Panc1 (cell line): ENCODE measurements around the gene MAP1LC3A. TPM values are rescaled to one million over a fixed set of nuclear protein-coding genes. Genes with fewer than 3 reads are reported as not detected.

Experiments
- ATAC-seq: fragments of 200-7000 bp; cut with Tn5 transposase; 2 replicates; pipeline ENCODE4 v1.9.1; 2020; ENCODE audit warnings: mild to moderate bottlenecking, moderate library complexity
- Bru-seq: library from RNA; stranded (reverse); fragments of 400-500 nt; gene quantifications from one replicate; lab custom pipeline; 2021; lab: Mats Ljungman, UMichigan
- BruChase-seq, 2 experiments: library from RNA; stranded (reverse); fragments of 400-500 nt; gene quantifications; one replicate each; lab custom pipeline; 2021; lab: Mats Ljungman, UMichigan
- BruUV-seq: library from RNA; stranded (reverse); fragments of 400-500 nt; replicated peaks from 2 replicates; lab custom pipeline; 2021; lab: Mats Ljungman, UMichigan
- CTCF ChIA-PET: fragments of 300-600 bp; sonication (Branson Sonifier 250); formaldehyde crosslinking; loops from one replicate; lab custom pipeline; 2022; ENCODE audit warnings: antibody characterized with exemption; lab: Charles Lee
- POLR2A ChIA-PET: fragments of 300-600 bp; sonication (Branson Sonifier 250); formaldehyde crosslinking; loops from one replicate; lab custom pipeline; 2022; ENCODE audit warnings: antibody characterized with exemption; lab: Charles Lee
- DNase-seq: peaks from one replicate; pipeline ENCODE4 v3.0.0-alpha.2; 2010; ENCODE audit warnings: low read depth, low spot score
- H3K27ac ChIP-seq: 2 replicates; pipeline ENCODE4 v1.5.1; 2011; ENCODE audit warnings: mild to moderate bottlenecking, low read length, inconsistent platforms
- H3K27me3 ChIP-seq: fragments of 200-500 bp; sonication (Bioruptor generic); 2 replicates; pipeline ENCODE4 v1.6.0; 2014; ENCODE audit warnings: low read length, inconsistent platforms; ENCODE audit not compliant: control insufficient read depth, insufficient read depth
- H3K36me3 ChIP-seq: fragments of 200-500 bp; sonication (Bioruptor generic); 2 replicates; pipeline ENCODE4 v1.5.1; 2014; ENCODE audit warnings: inconsistent platforms, mild to moderate bottlenecking, low read length, moderate library complexity; ENCODE audit not compliant: control insufficient read depth, insufficient read depth
- H3K4me1 ChIP-seq: 2 replicates; pipeline ENCODE4 v1.5.1; 2011; ENCODE audit warnings: inconsistent platforms, mild to moderate bottlenecking, low read length, moderate library complexity; ENCODE audit not compliant: control insufficient read depth, insufficient read depth
- H3K4me3 ChIP-seq, 2 experiments: 2 replicates each; pipeline ENCODE4 v1.5.1; 2011 to 2012; ENCODE audit warnings: low read depth in 2 of 2, low read length in 2 of 2, mild to moderate bottlenecking in 2 of 2, inconsistent platforms in 1 of 2, moderate library complexity in 1 of 2
- H3K9me3 ChIP-seq: fragments of 200-500 bp; sonication (Bioruptor generic); 2 replicates; pipeline ENCODE4 v1.5.1; 2014; ENCODE audit warnings: low read depth, mild to moderate bottlenecking, inconsistent platforms, low read length, moderate library complexity; ENCODE audit not compliant: control insufficient read depth, insufficient read depth
- POLR2AphosphoS5 ChIP-seq: IDR thresholded peaks from 2 replicates; pipeline ENCODE4 v1.6.1; 2012; ENCODE audit warnings: mild to moderate bottlenecking, low read depth, low read length, moderate library complexity
- SIN3A ChIP-seq: IDR thresholded peaks from 2 replicates; pipeline ENCODE4 v1.6.1; 2012; ENCODE audit warnings: low read depth, mild to moderate bottlenecking, low read length, moderate library complexity, borderline replicate concordance; ENCODE audit not compliant: insufficient read depth
- TCF7L2 ChIP-seq: IDR thresholded peaks from 2 replicates; pipeline ENCODE4 v1.6.1; 2011; ENCODE audit warnings: mild to moderate bottlenecking, low read depth, low read length, inconsistent platforms
- in situ Hi-C: cut with HindIII; loops from 2 replicates; pipeline ENCODE4 v1.10.0; 2016; ENCODE audit warnings: low sequenced_read_pairs, low pct_unique_long_range_greater_than_20kb
- intact Hi-C: fragments of 100-400 bp; cut with micrococcal nuclease; formaldehyde crosslinking; loops from one replicate; pipeline ENCODE4 v1.10.0; 2022; ENCODE audit not compliant: unreplicated experiment
- long read RNA-seq: library from polyadenylated mRNA; unstranded; transcript quantifications from one replicate; pipeline ENCODE4 v2.0.0, GENCODE V29; 2021; ENCODE audit not compliant: unreplicated experiment
- polyA plus RNA-seq: library from polyadenylated mRNA; unstranded; fragments of >200 nt; gene quantifications from one replicate; pipeline ENCODE4 v1.2.1, GENCODE V29; 2012; ENCODE audit warnings: missing spikeins; ENCODE audit not compliant: insufficient read length
- total RNA-seq: library from RNA; stranded (reverse); gene quantifications from one replicate; pipeline ENCODE4 v1.2.1, GENCODE V29; 2021; ENCODE audit not compliant: unreplicated experiment
- TF ChIP-seq, protein P1 (sequence below): fragments of 450-650 bp; IDR thresholded peaks from 2 replicates; pipeline ENCODE4 v1.5.1; 2017; ENCODE audit warnings: mild to moderate bottlenecking
- TF ChIP-seq, protein P2 (sequence below), 2 experiments: IDR thresholded peaks; 2 replicates each; pipeline ENCODE4 v1.6.1; 2011 to 2012; ENCODE audit warnings: low read depth in 2 of 2, control low read depth in 1 of 2, low read length in 1 of 2, mild to moderate bottlenecking in 1 of 2, moderate library complexity in 1 of 2; ENCODE audit not compliant: insufficient read depth in 1 of 2

MAP1LC3A gene
- total RNA-seq (25.1 TPM), Bru-seq, nascent RNA (percentile 27 among the genes with signal in this experiment), BruChase-seq, experiment 1, labeled RNA remaining after a 2-hour chase (percentile 20 among the genes with signal in this experiment), BruChase-seq, experiment 2, labeled RNA remaining after a 6-hour chase (percentile 33 among the genes with signal in this experiment)
- polyA plus RNA-seq = 72.4 TPM
- long read RNA-seq, transcript MAP1LC3A-201 (4 exons, 1,574 nt) = major isoform, 30 of 41 reads
- long read RNA-seq, partial matches to known transcripts = 9 of 41 reads
- long read RNA-seq, other reads (novel, unspliced or antisense) = 2 of 41 reads

DNA sequence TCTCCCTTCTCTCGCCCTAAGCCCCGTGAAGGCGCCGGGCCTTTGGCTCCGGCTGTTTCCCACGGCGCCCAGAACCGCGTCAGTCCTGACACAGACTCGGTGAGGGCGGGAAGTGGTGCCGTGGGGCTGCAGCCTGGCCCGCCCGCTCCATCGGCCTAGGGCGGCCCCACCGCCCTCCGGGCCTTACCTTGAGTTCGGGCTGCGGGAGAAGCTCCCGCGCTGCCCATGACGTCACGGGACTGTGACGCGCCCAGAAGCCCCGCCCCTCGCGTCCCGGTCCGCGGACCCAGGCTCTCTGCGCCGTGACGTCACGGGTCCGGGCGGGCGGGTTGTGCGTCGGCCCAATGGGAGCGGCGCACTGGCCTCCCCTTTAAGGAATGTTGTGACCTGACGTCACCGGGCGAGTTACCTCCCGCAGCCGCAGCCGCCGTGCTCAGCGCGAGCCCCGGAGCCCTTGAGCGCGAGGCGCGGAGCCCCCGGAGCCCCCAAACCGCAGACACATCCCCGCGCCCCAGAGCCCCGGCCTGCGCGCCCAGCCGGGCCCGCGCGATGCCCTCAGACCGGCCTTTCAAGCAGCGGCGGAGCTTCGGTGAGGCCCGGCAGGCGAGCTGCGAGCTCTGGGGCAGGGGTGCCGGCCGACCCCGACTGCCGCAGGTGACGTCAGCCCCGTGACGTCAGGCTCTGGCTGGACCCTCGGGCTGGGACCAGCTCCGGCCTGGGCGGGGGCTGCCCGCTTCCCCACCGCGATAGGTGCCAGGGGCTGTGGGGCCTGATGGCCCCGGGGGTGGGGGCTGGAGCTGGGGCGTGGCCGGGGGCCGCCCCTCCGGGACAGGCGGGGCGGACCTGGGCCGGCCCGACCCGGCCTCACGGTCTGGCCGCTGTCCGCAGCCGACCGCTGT is at the start of gene MAP1LC3A:
Gene MAP1LC3A, plus strand, starts transcription at position 399 of the 899 bp plus-strand sequence. Its CDS starts 151 bp downstream, at position 550.
- peak within 1 kb of the TSS; percentile 81 to 92 for H3K4me3 ChIP-seq
- no peaks in the 10 kb centered on the region for H3K27me3 ChIP-seq
- POLR2A ChIA-PET = no interaction called here
- ATAC-seq (peak; percentile 97), DNase-seq (peak; percentile 63)
- peak within 1 kb of the TSS; percentile 80 for H3K27ac ChIP-seq
- BruUV-seq = no TSS peak
- TF ChIP-seq SIN3A (no peak), TCF7L2 (no peak), POLR2AphosphoS5 (no peak)
- TF ChIP-seq, protein P1, sequence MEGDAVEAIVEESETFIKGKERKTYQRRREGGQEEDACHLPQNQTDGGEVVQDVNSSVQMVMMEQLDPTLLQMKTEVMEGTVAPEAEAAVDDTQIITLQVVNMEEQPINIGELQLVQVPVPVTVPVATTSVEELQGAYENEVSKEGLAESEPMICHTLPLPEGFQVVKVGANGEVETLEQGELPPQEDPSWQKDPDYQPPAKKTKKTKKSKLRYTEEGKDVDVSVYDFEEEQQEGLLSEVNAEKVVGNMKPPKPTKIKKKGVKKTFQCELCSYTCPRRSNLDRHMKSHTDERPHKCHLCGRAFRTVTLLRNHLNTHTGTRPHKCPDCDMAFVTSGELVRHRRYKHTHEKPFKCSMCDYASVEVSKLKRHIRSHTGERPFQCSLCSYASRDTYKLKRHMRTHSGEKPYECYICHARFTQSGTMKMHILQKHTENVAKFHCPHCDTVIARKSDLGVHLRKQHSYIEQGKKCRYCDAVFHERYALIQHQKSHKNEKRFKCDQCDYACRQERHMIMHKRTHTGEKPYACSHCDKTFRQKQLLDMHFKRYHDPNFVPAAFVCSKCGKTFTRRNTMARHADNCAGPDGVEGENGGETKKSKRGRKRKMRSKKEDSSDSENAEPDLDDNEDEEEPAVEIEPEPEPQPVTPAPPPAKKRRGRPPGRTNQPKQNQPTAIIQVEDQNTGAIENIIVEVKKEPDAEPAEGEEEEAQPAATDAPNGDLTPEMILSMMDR = no peak
- TF ChIP-seq, protein P2, sequence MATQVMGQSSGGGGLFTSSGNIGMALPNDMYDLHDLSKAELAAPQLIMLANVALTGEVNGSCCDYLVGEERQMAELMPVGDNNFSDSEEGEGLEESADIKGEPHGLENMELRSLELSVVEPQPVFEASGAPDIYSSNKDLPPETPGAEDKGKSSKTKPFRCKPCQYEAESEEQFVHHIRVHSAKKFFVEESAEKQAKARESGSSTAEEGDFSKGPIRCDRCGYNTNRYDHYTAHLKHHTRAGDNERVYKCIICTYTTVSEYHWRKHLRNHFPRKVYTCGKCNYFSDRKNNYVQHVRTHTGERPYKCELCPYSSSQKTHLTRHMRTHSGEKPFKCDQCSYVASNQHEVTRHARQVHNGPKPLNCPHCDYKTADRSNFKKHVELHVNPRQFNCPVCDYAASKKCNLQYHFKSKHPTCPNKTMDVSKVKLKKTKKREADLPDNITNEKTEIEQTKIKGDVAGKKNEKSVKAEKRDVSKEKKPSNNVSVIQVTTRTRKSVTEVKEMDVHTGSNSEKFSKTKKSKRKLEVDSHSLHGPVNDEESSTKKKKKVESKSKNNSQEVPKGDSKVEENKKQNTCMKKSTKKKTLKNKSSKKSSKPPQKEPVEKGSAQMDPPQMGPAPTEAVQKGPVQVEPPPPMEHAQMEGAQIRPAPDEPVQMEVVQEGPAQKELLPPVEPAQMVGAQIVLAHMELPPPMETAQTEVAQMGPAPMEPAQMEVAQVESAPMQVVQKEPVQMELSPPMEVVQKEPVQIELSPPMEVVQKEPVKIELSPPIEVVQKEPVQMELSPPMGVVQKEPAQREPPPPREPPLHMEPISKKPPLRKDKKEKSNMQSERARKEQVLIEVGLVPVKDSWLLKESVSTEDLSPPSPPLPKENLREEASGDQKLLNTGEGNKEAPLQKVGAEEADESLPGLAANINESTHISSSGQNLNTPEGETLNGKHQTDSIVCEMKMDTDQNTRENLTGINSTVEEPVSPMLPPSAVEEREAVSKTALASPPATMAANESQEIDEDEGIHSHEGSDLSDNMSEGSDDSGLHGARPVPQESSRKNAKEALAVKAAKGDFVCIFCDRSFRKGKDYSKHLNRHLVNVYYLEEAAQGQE (IDR thresholded peaks at IDR 0.05; ENCODE audit: insufficient read depth in 1 of 2, low read depth in 2 of 2, low read length in 1 of 2) = no peak
- H3K9me3 ChIP-seq = no peaks in the 10 kb centered on the region
- CTCF ChIA-PET = interaction anchor here (0.7 kb wide), 1 partner anchor 20 kb away, joined by 3 read pairs; no protein-coding TSS in a partner anchor
- no peaks in the 10 kb centered on the region for H3K36me3 ChIP-seq
- intact Hi-C loops (no loop called here), in situ Hi-C loops (no loop called here)
- H3K4me1 ChIP-seq = peaks cover 3% of the 10 kb centered on the region; the same call in 1 of the 2 replicates

DNA sequence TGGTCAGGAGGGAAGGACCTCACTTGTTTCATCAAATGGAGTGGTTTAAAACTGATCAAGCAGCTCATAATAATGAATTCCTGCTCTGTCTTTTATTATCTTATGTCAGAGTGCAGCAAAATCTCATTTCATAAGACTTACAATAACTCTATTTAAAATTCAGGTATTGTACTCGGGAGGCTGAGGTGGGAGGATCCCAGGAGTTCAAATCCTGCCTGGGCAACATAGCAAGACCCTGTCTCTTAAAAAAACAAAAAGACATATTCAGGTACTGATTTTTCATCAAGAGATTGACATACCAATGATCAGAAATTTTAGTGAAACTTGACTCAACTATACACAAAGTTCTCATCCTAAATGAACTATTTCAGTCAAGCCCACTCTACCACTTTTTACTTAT is 47.9 kb upstream of the MAP1LC3A start:
- ATAC-seq (no peak), DNase-seq (no peak)
- in situ Hi-C loops = no loop called here
- CTCF ChIA-PET = interaction anchor here (0.7 kb wide), 1 partner anchor 27 kb away, joined by 3 read pairs; no protein-coding TSS in a partner anchor
- intact Hi-C loops = no loop called here
- no peak for TF ChIP-seq SIN3A
- no peak for TF ChIP-seq POLR2AphosphoS5
- TF ChIP-seq, protein P1 = no peak
- TF ChIP-seq, protein P2 (IDR thresholded peaks at IDR 0.05; ENCODE audit: insufficient read depth in 1 of 2, low read depth in 2 of 2, low read length in 1 of 2) = no peak
- no peak for TF ChIP-seq TCF7L2
- POLR2A ChIA-PET = no interaction called here
- Histone ChIP-seq H3K36me3 (peaks cover 14% of the 10 kb centered on the region), H3K4me1 (peaks cover 6% of the 10 kb centered on the region), H3K27ac (no peak overlapping the region), H3K4me3 (no peak overlapping the region), H3K9me3 (no peaks in the 10 kb centered on the region), H3K27me3 (no peaks in the 10 kb centered on the region)
- BruUV-seq = no TSS peak
